SJSA1 (cell line): ENCODE results near the gene HMGCL. TPM values are rescaled to one million over a fixed set of nuclear protein-coding genes. Genes with fewer than 3 reads are reported as not detected.
"Not testable (repeated sequence)": the region's sequence is repeated elsewhere in the genome, so short reads cannot be mapped to it uniquely, and the experiment has no call there.

ENCODE experiments used
- DNase-seq, 2 experiments: peaks; one replicate each; pipeline ENCODE4 v3.0.0-alpha.2; 2015 to 2020; ENCODE audit warnings: low spot score in 2 of 2, low read depth in 1 of 2
- H3K27ac ChIP-seq: fragments of 250-450 bp; sonication (Bioruptor Pico); 2 replicates; pipeline ENCODE4 v1.5.1; 2020; ENCODE audit warnings: mild to moderate bottlenecking, moderate library complexity
- H3K27me3 ChIP-seq: fragments of 250-450 bp; sonication (Bioruptor Pico); replicated peaks from 2 replicates; pipeline ENCODE4 v1.5.1; 2020; ENCODE audit warnings: mild to moderate bottlenecking, moderate library complexity
- H3K36me3 ChIP-seq: fragments of 250-450 bp; sonication (Bioruptor Pico); 2 replicates; pipeline ENCODE4 v1.5.1; 2020; ENCODE audit warnings: mild to moderate bottlenecking
- H3K4me1 ChIP-seq: fragments of 250-450 bp; sonication (Bioruptor Pico); replicated peaks from 2 replicates; pipeline ENCODE4 v1.6.1; 2021; ENCODE audit warnings: mild to moderate bottlenecking
- H3K4me3 ChIP-seq: fragments of 250-450 bp; sonication (Bioruptor Pico); 2 replicates; pipeline ENCODE4 v1.5.1; 2020; ENCODE audit warnings: mild to moderate bottlenecking
- H3K9me3 ChIP-seq: fragments of 250-450 bp; sonication (Bioruptor Pico); replicated peaks from 2 replicates; pipeline ENCODE4 v1.5.1; 2020; ENCODE audit warnings: mild to moderate bottlenecking
- total RNA-seq: library from RNA; depleted of rRNA; stranded (reverse); fragments of >200 nt; shearing (Covaris generic); gene quantifications from 2 replicates; pipeline ENCODE4 v1.2.3, GENCODE V29; 2014; rRNA removed

HMGCL gene
- 24.0 and 35.9 TPM in 2 replicates for total RNA-seq

- H3K4me3 ChIP-seq = peak within 1 kb of the TSS; percentile 92
- H3K4me1 ChIP-seq = peaks cover 10% of the 10 kb centered on the region
- no peaks in the 10 kb centered on the region for H3K27me3 ChIP-seq
- no peaks in the 10 kb centered on the region for H3K9me3 ChIP-seq
- H3K36me3 ChIP-seq = peaks cover 10% of the 10 kb centered on the region
- peak within 1 kb of the TSS; percentile 86 for H3K27ac ChIP-seq
- peak; percentile 76 to 89 for DNase-seq
Observed at GRCh38 chr1:23825076-23825761, at the start of gene HMGCL. TSS of gene HMGCL (minus strand) at chr1:23825429. CDS start at chr1:23825415, 14 bp downstream.

GRCh38 chr1:23872421-23872820, 47.2 kb upstream of the HMGCL start:
- peaks cover 11% of the 10 kb centered on the region for H3K4me1 ChIP-seq
- H3K36me3 ChIP-seq = no peaks in the 10 kb centered on the region
- H3K27ac ChIP-seq = no peak overlapping the region
- no peak overlapping the region for H3K4me3 ChIP-seq
- H3K27me3 ChIP-seq = peaks cover 2% of the 10 kb centered on the region; the same call in 1 of the 2 replicates
- peaks cover 3% of the 10 kb centered on the region; the same call in 1 of the 2 replicates for H3K9me3 ChIP-seq
- DNase-seq = no peak

- peak overlapping the region; percentile 50 for H3K4me3 ChIP-seq
- H3K36me3 ChIP-seq = no peaks in the 10 kb centered on the region
- H3K4me1 ChIP-seq = peaks cover 18% of the 10 kb centered on the region
- no peaks in the 10 kb centered on the region for H3K9me3 ChIP-seq
- H3K27me3 ChIP-seq = peaks cover 2% of the 10 kb centered on the region
- H3K27ac ChIP-seq = no peak overlapping the region
- DNase-seq = no peak
Observed at GRCh38 chr1:23869051-23869450, 43.8 kb upstream of the HMGCL start.

- Histone ChIP-seq H3K27me3 (peaks cover 2% of the 10 kb centered on the region), H3K9me3 (no peaks in the 10 kb centered on the region), H3K4me3 (peak overlapping the region; percentile 50), H3K36me3 (no peaks in the 10 kb centered on the region), H3K27ac (no peak overlapping the region), H3K4me1 (peaks cover 18% of the 10 kb centered on the region)
- no peak for DNase-seq
Observed at GRCh38 chr1:23868557-23869016, 43.4 kb upstream of the HMGCL start.

GRCh38 chr1:23867895-23868556, 42.8 kb upstream of the HMGCL start, which contains the start of gene FUCA1:
TSS of gene FUCA1 (minus strand) at chr1:23868290. CDS start at chr1:23868286, 4 bp downstream.
- H3K4me3 ChIP-seq = peak within 1 kb of the TSS; percentile 50
- peaks cover 18% of the 10 kb centered on the region for H3K4me1 ChIP-seq
- no peak within 1 kb of the TSS for H3K27ac ChIP-seq
- peak; percentile 82 to 84 for DNase-seq
- H3K27me3 ChIP-seq = peaks cover 2% of the 10 kb centered on the region
- H3K9me3 ChIP-seq = no peaks in the 10 kb centered on the region
- H3K36me3 ChIP-seq = no peaks in the 10 kb centered on the region

- Histone ChIP-seq H3K4me3 (peak overlapping the region; percentile 50), H3K27ac (no peak overlapping the region), H3K9me3 (no peaks in the 10 kb centered on the region), H3K4me1 (peaks cover 18% of the 10 kb centered on the region), H3K27me3 (peaks cover 2% of the 10 kb centered on the region), H3K36me3 (no peaks in the 10 kb centered on the region)
- no peak for DNase-seq
Observed at GRCh38 chr1:23867542-23867894, 42.3 kb upstream of the HMGCL start.

- H3K4me3 ChIP-seq = no peak overlapping the region
- no peaks in the 10 kb centered on the region for H3K9me3 ChIP-seq
- H3K27ac ChIP-seq = no peak overlapping the region
- H3K36me3 ChIP-seq = no peaks in the 10 kb centered on the region
- H3K4me1 ChIP-seq = peaks cover 18% of the 10 kb centered on the region
- peak in 1 of 2 experiments; percentile 22 for DNase-seq
- peaks cover 2% of the 10 kb centered on the region for H3K27me3 ChIP-seq
Observed at GRCh38 chr1:23865543-23865930, 40.3 kb upstream of the HMGCL start.

- H3K27me3 ChIP-seq = no peaks in the 10 kb centered on the region; the same call in none of the 2 replicates
- DNase-seq = no peak
- no peaks in the 10 kb centered on the region for H3K9me3 ChIP-seq
- peaks cover 18% of the 10 kb centered on the region for H3K4me1 ChIP-seq
- no peak overlapping the region for H3K27ac ChIP-seq
- H3K36me3 ChIP-seq = no peaks in the 10 kb centered on the region
- no peak overlapping the region for H3K4me3 ChIP-seq
Observed at GRCh38 chr1:23864801-23865542, 39.7 kb upstream of the HMGCL start.

- Histone ChIP-seq H3K4me3 (no peak overlapping the region), H3K27ac (no peak overlapping the region), H3K36me3 (no peaks in the 10 kb centered on the region), H3K4me1 (peaks cover 9% of the 10 kb centered on the region), H3K9me3 (no peaks in the 10 kb centered on the region), H3K27me3 (no peaks in the 10 kb centered on the region; the same call in none of the 2 replicates)
- DNase-seq = no peak
Observed at GRCh38 chr1:23862640-23863039, 37.4 kb upstream of the HMGCL start.

- no peak overlapping the region for H3K4me3 ChIP-seq
- DNase-seq = no peak
- no peaks in the 10 kb centered on the region for H3K36me3 ChIP-seq
Observed at GRCh38 chr1:23854568-23854967, 29.3 kb upstream of the HMGCL start.

GRCh38 chr1:23853124-23853523, 27.9 kb upstream of the HMGCL start:
- not testable (repeated sequence) for H3K9me3 ChIP-seq, H3K4me1 ChIP-seq, DNase-seq, H3K27me3 ChIP-seq, H3K27ac ChIP-seq, H3K4me3 ChIP-seq, H3K36me3 ChIP-seq

More at GRCh38 chr1:23854568-23854967, 29.3 kb upstream of the HMGCL start:
- Histone ChIP-seq H3K4me1 (no peaks in the 10 kb centered on the region), H3K27ac (no peak overlapping the region), H3K27me3 (no peaks in the 10 kb centered on the region), H3K9me3 (no peaks in the 10 kb centered on the region)

- H3K27me3 ChIP-seq, H3K9me3 ChIP-seq, H3K4me1 ChIP-seq, H3K36me3 ChIP-seq, H3K4me3 ChIP-seq, H3K27ac ChIP-seq, DNase-seq: not testable (repeated sequence)
Observed at GRCh38 chr1:23851406-23851805, 26.2 kb upstream of the HMGCL start.

- DNase-seq = no peak
- H3K4me3 ChIP-seq = no peak overlapping the region
- H3K36me3 ChIP-seq = no peaks in the 10 kb centered on the region
- H3K4me1 ChIP-seq = no peaks in the 10 kb centered on the region
- no peaks in the 10 kb centered on the region for H3K9me3 ChIP-seq
- no peak overlapping the region for H3K27ac ChIP-seq
- H3K27me3 ChIP-seq = no peaks in the 10 kb centered on the region
Observed at GRCh38 chr1:23848673-23849616, 23.7 kb upstream of the HMGCL start.
